Activated CD8-positive, alpha-beta memory T cell treated with anti-CD3 and anti-CD28 coated beads, Interleukin-2, amount 50 U/mL, for 4 hours (primary cell): ENCODE data around the gene EBLN2.
"Not testable (repeated sequence)": the region's sequence is repeated elsewhere in the genome, so short reads cannot be mapped to it uniquely, and the experiment has no call there.

Experiments used
- DNase-seq: peaks from one replicate; pipeline ENCODE4 v3.0.0-alpha.2; 2020

The EBLN2 gene

GRCh38 chr3:73066243-73066642 is 4.8 kb downstream of the EBLN2 start:
- not testable (repeated sequence) for DNase-seq

- DNase-seq: no peak
Measured at GRCh38 chr3:73068419-73068818, 7.0 kb downstream of the EBLN2 start.

GRCh38 chr3:73069187-73069586 is 7.7 kb downstream of the EBLN2 start:
- DNase-seq: no peak

- no peak for DNase-seq
Measured at GRCh38 chr3:73069775-73070444, 8.5 kb downstream of the EBLN2 start.

- DNase-seq: no peak
Measured at GRCh38 chr3:73070675-73071575, 9.5 kb downstream of the EBLN2 start.

- DNase-seq: no peak
Measured at GRCh38 chr3:73071952-73072351, 10.5 kb downstream of the EBLN2 start.

GRCh38 chr3:73072634-73073033 is 11.2 kb downstream of the EBLN2 start:
- DNase-seq: no peak

GRCh38 chr3:73073091-73073707 is 11.7 kb downstream of the EBLN2 start:
- DNase-seq: no peak

- DNase-seq: no peak
Measured at GRCh38 chr3:73074781-73075180, 13.3 kb downstream of the EBLN2 start.

- no peak for DNase-seq
Measured at GRCh38 chr3:73080216-73080966, 18.9 kb downstream of the EBLN2 start.

GRCh38 chr3:73081140-73081539 is 19.7 kb downstream of the EBLN2 start:
- no peak for DNase-seq

- DNase-seq: no peak
Measured at GRCh38 chr3:73084170-73084569, 22.7 kb downstream of the EBLN2 start.

GRCh38 chr3:73086071-73086494 is 24.6 kb downstream of the EBLN2 start:
- DNase-seq: peak; percentile 60

- DNase-seq: no peak
Measured at GRCh38 chr3:73094129-73094528, 32.7 kb downstream of the EBLN2 start.

GRCh38 chr3:73094951-73095350 is 33.5 kb downstream of the EBLN2 start:
- no peak for DNase-seq

- DNase-seq: no peak
Measured at GRCh38 chr3:73096169-73096568, 34.7 kb downstream of the EBLN2 start.

GRCh38 chr3:73098026-73098425 is 36.6 kb downstream of the EBLN2 start:
- no peak for DNase-seq

GRCh38 chr3:73098873-73099272 is 37.4 kb downstream of the EBLN2 start:
- DNase-seq: no peak

GRCh38 chr3:73100741-73101559 is 39.5 kb downstream of the EBLN2 start:
- peak; percentile 78 for DNase-seq

- no peak for DNase-seq
Measured at GRCh38 chr3:73101881-73102280, 40.4 kb downstream of the EBLN2 start.

- DNase-seq: no peak
Measured at GRCh38 chr3:73107215-73107614, 45.8 kb downstream of the EBLN2 start.

- no peak for DNase-seq
Measured at GRCh38 chr3:73107676-73108187, 46.3 kb downstream of the EBLN2 start.
